ENCODE results near the gene CACNG4.

Gene CACNG4

GRCh38 chr17:67011527-67012175 lies 47.1 kb downstream of the CACNG4 start:
- no peak for TF ChIP-seq CTCF (IDR thresholded peaks at IDR 0.05; ENCODE audit: low read depth, low read length)
- no peak for DNase-seq (ENCODE audit: extremely low read depth, low read depth)

- TF ChIP-seq CTCF (IDR thresholded peaks at IDR 0.05; ENCODE audit: low read depth, low read length) = no peak
- no peak for DNase-seq (ENCODE audit: extremely low read depth, low read depth)
Observed at GRCh38 chr17:67013891-67014290, 49.4 kb downstream of the CACNG4 start.

GRCh38 chr17:67015001-67015400 lies 50.5 kb downstream of the CACNG4 start:
- TF ChIP-seq CTCF (IDR thresholded peaks at IDR 0.05; ENCODE audit: low read depth, low read length) = no peak
- no peak for DNase-seq (ENCODE audit: extremely low read depth, low read depth)

GRCh38 chr17:67016039-67016762 lies 51.7 kb downstream of the CACNG4 start:
- no peak for TF ChIP-seq CTCF (IDR thresholded peaks at IDR 0.05; ENCODE audit: low read depth, low read length)
- DNase-seq (ENCODE audit: extremely low read depth, low read depth) = no peak

GRCh38 chr17:67017910-67018309 lies 53.4 kb downstream of the CACNG4 start:
- TF ChIP-seq CTCF (IDR thresholded peaks at IDR 0.05; ENCODE audit: low read depth, low read length) = no peak
- DNase-seq (ENCODE audit: extremely low read depth, low read depth) = no peak

- no peak for DNase-seq (ENCODE audit: extremely low read depth, low read depth)
- no peak for TF ChIP-seq CTCF (IDR thresholded peaks at IDR 0.05; ENCODE audit: low read depth, low read length)
Observed at GRCh38 chr17:67018471-67019434, 54.2 kb downstream of the CACNG4 start.
